AG08396 (cell line): ENCODE measurements around the gene OR52E5.

ENCODE experiments used
- DNase-seq: peaks from one replicate; pipeline ENCODE4 v3.0.0; 2012; ENCODE audit warnings: low spot score, mixed read lengths

Gene OR52E5

GRCh38 chr11:5892908-5893307, at the start of gene OR52E5:
TSS of gene OR52E5 (plus strand) at chr11:5893208. CDS start at chr11:5900777, 7,569 bp downstream.
- DNase-seq, result no peak

GRCh38 chr11:5846701-5847100, 46.3 kb upstream of the OR52E5 start:
- no peak for DNase-seq

- no peak for DNase-seq
These were observed 45.3 kb upstream of the OR52E5 start for GRCh38 chr11:5847711-5848110.

- no peak for DNase-seq
These were observed 42.0 kb upstream of the OR52E5 start for GRCh38 chr11:5851002-5851401.

GRCh38 chr11:5857590-5857989, 35.4 kb upstream of the OR52E5 start, which contains the start of gene OR52E8:
TSS of gene OR52E8 (minus strand) at chr11:5857690. CDS start at chr11:5857690, 0 bp downstream.
- DNase-seq, result no peak

- DNase-seq, result no peak
These were observed 27.2 kb upstream of the OR52E5 start for GRCh38 chr11:5865826-5866225.

- DNase-seq, result no peak
These were observed 14.4 kb upstream of the OR52E5 start for GRCh38 chr11:5878564-5878963.

GRCh38 chr11:5880329-5880728, 12.7 kb upstream of the OR52E5 start, which contains the start of gene OR52E4:
TSS of gene OR52E4 (plus strand) at chr11:5880629. CDS start at chr11:5884293, 3,664 bp downstream.
- DNase-seq, result no peak

- DNase-seq, result no peak
These were observed 11.3 kb upstream of the OR52E5 start for GRCh38 chr11:5881756-5882155.

GRCh38 chr11:5887172-5887571, 5.8 kb upstream of the OR52E5 start:
- no peak for DNase-seq

- DNase-seq, result no peak
These were observed 5.3 kb upstream of the OR52E5 start for GRCh38 chr11:5887661-5888060.

GRCh38 chr11:5891216-5891800, 1.7 kb upstream of the OR52E5 start:
- DNase-seq, result peak; percentile 3

- no peak for DNase-seq
These were observed 6.5 kb downstream of the OR52E5 start for GRCh38 chr11:5899534-5899933.

GRCh38 chr11:5910540-5910939, 17.5 kb downstream of the OR52E5 start:
- DNase-seq, result no peak

- no peak for DNase-seq
These were observed 29.9 kb downstream of the OR52E5 start for GRCh38 chr11:5922749-5923426.

- DNase-seq, result no peak
These were observed 30.4 kb downstream of the OR52E5 start for GRCh38 chr11:5923427-5923776.

GRCh38 chr11:5923794-5924193, 30.8 kb downstream of the OR52E5 start:
- no peak for DNase-seq

- no peak for DNase-seq
These were observed 35.3 kb downstream of the OR52E5 start for GRCh38 chr11:5928271-5928670.

GRCh38 chr11:5928811-5929210, 35.8 kb downstream of the OR52E5 start:
- DNase-seq, result no peak

- no peak for DNase-seq
These were observed 36.8 kb downstream of the OR52E5 start for GRCh38 chr11:5929571-5930368.

- no peak for DNase-seq
These were observed 37.6 kb downstream of the OR52E5 start for GRCh38 chr11:5930614-5931013.

GRCh38 chr11:5931061-5931460, 38.1 kb downstream of the OR52E5 start:
- DNase-seq, result no peak

- no peak for DNase-seq
These were observed 39.7 kb downstream of the OR52E5 start for GRCh38 chr11:5932671-5933070.
